ENCODE results near the gene SCAP. TPM values are rescaled to one million over a fixed set of nuclear protein-coding genes. Genes with fewer than 3 reads are reported as not detected.

SCAP gene
- total RNA-seq, 2 experiments from 2014 or later, result 45.1 to 52.2 TPM

DNA sequence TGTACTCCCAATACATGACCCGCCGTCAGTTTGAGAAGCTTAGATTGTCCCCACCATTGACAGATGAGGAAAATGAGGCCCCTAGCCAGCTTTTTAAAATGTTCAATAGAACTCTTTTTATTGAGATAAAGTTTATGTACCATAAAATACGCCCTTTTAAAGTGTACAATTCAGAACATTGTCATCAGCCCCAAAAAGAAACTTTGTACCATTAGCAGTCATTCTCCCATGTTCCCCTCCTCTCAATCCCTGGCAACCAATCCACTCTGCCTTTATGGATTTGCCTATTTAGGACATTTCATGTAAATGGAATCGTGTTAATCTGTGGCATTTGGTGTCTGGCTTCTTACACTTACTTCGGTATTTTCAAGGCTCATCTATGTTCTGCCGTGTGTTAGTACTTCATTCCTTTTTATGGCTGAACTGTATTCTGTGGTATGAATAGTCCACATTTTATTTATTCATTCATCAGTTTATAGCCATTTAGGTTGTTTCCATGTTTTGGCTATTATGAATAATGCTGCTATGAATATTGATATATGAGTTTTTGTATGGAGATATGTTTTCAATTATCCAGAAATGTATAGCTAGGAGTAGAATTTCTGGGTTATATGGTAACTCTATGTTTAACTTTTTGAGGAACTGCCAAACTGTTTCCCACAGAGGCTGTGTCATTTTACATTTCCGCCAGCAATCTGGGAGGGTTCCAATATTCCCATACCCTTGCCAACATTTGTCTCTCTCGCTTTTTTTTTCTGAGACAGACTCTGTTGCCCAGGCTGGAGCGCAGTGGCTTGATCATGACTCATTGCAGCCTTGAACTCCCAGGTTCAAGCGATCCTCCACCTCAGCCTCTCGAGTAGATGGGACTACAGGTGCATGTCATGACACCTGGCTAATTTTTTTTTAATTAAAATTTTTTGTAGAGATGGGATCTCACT lies 110.3 kb downstream of the SCAP start:
- H3K4me3 Mint-ChIP-seq, result no peak overlapping the region
- peaks cover 11% of the 10 kb centered on the region for H3K4me1 Mint-ChIP-seq (ENCODE audit: low read depth)
- TF ChIP-seq CTCF (IDR thresholded peaks at IDR 0.05), result no peak
- POLR2A ChIA-PET, result no interaction called here
- H3K27ac Mint-ChIP-seq, result no peak overlapping the region
- CTCF ChIA-PET, result interaction anchor here (1.2 kb wide), 1 partner anchor 10 kb away, joined by 3 read pairs; no protein-coding TSS in a partner anchor
- H3K27me3 Mint-ChIP-seq, result no peaks in the 10 kb centered on the region
- H3K9me3 Mint-ChIP-seq, result peaks cover 9% of the 10 kb centered on the region
- peaks cover 8% of the 10 kb centered on the region for H3K36me3 Mint-ChIP-seq (ENCODE audit: low read depth)
- DNase-seq (no peak), ATAC-seq (no peak)
- intact Hi-C loops (cut with micrococcal nuclease), result no loop called here

Other genes with a start within 250 kb of the SCAP start
- gene KIF9, start 193.1 kb downstream of the SCAP start, total RNA-seq, result 1 to 10 TPM; 8.3 to 8.8 TPM
- 10 to 100 TPM; 28.8 to 32.6 TPM for gene KLHL18, start 193.0 kb downstream of the SCAP start, total RNA-seq
- gene PTPN23, start 94.9 kb downstream of the SCAP start, total RNA-seq, result 10 to 100 TPM; 20.7 to 22.6 TPM
- 10 to 100 TPM; 41.4 to 41.5 TPM for gene ELP6, start 37.8 kb upstream of the SCAP start, total RNA-seq
- gene CSPG5, start 102.9 kb upstream of the SCAP start, total RNA-seq, result under 1 TPM; 0.54 to 0.58 TPM

All from activated CD8-positive, alpha-beta T cell treated with anti-CD3 and anti-CD28 coated beads for 36 hours (primary cell).